HL-60 (cell line): ENCODE measurements around the gene TNFRSF1B.

Source experiments
- GABPA ChIP-seq: IDR thresholded peaks from 2 replicates; pipeline ENCODE4 v1.6.1; 2012; ENCODE audit warnings: low read depth
- POLR2AphosphoS5 ChIP-seq: IDR thresholded peaks from 2 replicates; pipeline ENCODE4 v1.6.1; 2012; ENCODE audit warnings: low read depth
- REST ChIP-seq: IDR thresholded peaks from 2 replicates; pipeline ENCODE4 v1.6.1; 2012; ENCODE audit warnings: low read depth; ENCODE audit not compliant: insufficient replicate concordance
- SPI1 ChIP-seq: IDR thresholded peaks from 2 replicates; pipeline ENCODE4 v1.6.1; 2012; ENCODE audit warnings: low read depth, mild to moderate bottlenecking, borderline replicate concordance
- TF ChIP-seq, protein P1 (sequence below): IDR thresholded peaks from one replicate; pipeline ENCODE4 v1.5.1; 2011; ENCODE audit warnings: low read length, control low read depth, inconsistent platforms; ENCODE audit not compliant: insufficient read depth

- TF ChIP-seq, protein P1, sequence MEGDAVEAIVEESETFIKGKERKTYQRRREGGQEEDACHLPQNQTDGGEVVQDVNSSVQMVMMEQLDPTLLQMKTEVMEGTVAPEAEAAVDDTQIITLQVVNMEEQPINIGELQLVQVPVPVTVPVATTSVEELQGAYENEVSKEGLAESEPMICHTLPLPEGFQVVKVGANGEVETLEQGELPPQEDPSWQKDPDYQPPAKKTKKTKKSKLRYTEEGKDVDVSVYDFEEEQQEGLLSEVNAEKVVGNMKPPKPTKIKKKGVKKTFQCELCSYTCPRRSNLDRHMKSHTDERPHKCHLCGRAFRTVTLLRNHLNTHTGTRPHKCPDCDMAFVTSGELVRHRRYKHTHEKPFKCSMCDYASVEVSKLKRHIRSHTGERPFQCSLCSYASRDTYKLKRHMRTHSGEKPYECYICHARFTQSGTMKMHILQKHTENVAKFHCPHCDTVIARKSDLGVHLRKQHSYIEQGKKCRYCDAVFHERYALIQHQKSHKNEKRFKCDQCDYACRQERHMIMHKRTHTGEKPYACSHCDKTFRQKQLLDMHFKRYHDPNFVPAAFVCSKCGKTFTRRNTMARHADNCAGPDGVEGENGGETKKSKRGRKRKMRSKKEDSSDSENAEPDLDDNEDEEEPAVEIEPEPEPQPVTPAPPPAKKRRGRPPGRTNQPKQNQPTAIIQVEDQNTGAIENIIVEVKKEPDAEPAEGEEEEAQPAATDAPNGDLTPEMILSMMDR, result no peak
- TF ChIP-seq POLR2AphosphoS5 (peak; percentile 73), GABPA (no peak), REST (peak; percentile 47), SPI1 (no peak)
Measured at GRCh38 chr1:12166834-12167492, at the start of gene TNFRSF1B.
